GM13976 (cell line): ENCODE measurements around the gene NUBP2.

ENCODE experiments used
- DNase-seq: peaks from one replicate; pipeline ENCODE4 v3.0.0; 2012; ENCODE audit warnings: low spot score
- in situ Hi-C: fragments of 300-500 bp; cut with MboI; formaldehyde crosslinking; loops from one replicate; pipeline ENCODE4 v1.12.0; 2022; ENCODE audit warnings: low sequenced_read_pairs, mixed read lengths, inconsistent platforms; ENCODE audit not compliant: unreplicated experiment
- TF ChIP-seq, protein P1 (sequence below): IDR thresholded peaks from 2 replicates; pipeline ENCODE4 v1.5.1; 2012; ENCODE audit warnings: borderline replicate concordance, mild to moderate bottlenecking; ENCODE audit not compliant: insufficient read depth; ENCODE audit errors: extremely low read depth, missing control alignments, control extremely low read depth

Gene NUBP2

DNA sequence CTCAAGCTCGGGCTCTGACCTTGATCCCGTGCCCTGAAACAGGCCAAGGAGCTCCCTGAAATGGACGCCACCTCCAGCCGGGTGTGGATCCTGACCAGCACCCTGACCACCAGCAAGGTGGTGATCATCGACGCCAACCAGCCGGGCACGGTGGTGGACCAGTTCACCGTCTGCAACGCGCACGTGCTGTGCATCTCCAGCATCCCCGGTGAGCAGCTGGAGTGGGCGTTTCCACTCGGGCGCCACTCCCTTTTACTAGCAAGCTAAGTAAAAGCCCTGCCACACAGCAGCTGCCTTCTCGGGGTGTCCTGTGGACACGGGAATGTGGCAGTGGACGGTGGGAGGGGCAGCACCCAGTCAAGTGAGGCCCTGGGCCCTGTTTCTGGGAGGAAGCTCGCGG is 17.8 kb upstream of the NUBP2 start:
- in situ Hi-C loops: no loop called here

DNA sequence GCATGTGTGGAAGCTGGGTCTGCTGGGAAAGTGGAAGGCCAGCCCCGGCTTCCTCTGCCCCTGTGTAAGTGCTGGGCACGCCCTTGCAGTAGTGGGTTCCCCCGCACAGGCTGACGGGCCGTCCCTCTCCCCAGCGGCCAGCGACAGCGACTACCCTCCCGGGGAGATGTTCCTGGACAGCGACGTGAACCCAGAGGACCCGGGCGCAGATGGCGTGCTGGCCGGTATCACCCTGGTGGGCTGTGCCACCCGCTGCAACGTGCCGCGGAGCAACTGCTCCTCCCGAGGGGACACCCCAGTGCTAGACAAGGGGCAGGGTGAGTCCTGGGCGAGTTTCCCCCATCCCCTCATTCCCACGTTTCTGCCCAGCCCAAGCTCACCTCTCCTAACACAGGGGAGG is 16.9 kb upstream of the NUBP2 start:
- in situ Hi-C loops: no loop called here
- TF ChIP-seq, protein P1, sequence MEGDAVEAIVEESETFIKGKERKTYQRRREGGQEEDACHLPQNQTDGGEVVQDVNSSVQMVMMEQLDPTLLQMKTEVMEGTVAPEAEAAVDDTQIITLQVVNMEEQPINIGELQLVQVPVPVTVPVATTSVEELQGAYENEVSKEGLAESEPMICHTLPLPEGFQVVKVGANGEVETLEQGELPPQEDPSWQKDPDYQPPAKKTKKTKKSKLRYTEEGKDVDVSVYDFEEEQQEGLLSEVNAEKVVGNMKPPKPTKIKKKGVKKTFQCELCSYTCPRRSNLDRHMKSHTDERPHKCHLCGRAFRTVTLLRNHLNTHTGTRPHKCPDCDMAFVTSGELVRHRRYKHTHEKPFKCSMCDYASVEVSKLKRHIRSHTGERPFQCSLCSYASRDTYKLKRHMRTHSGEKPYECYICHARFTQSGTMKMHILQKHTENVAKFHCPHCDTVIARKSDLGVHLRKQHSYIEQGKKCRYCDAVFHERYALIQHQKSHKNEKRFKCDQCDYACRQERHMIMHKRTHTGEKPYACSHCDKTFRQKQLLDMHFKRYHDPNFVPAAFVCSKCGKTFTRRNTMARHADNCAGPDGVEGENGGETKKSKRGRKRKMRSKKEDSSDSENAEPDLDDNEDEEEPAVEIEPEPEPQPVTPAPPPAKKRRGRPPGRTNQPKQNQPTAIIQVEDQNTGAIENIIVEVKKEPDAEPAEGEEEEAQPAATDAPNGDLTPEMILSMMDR: no peak
- no peak for DNase-seq

More for the DNA sequence above, 17.8 kb upstream of the NUBP2 start:
- DNase-seq: no peak
- TF ChIP-seq, protein P1: no peak

DNA sequence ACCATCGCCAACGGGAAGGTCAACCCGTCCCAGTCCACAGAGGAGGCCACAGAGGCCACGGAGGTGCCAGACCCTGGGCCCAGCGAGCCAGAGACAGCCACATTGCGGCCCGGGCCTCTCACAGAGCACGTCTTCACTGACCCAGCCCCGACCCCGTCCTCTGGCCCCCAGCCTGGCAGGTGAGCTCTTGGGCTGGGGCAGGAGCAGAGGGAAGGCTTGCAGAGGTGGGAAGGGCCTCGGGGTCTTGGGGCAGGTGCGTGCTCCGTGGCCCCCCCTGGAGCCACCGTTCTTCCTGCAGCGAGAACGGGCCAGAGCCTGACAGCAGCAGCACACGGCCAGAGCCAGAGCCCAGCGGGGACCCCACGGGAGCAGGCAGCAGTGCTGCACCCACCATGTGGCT is 16.5 kb upstream of the NUBP2 start:
- in situ Hi-C loops: no loop called here
- TF ChIP-seq, protein P1: no peak
- DNase-seq: no peak

DNA sequence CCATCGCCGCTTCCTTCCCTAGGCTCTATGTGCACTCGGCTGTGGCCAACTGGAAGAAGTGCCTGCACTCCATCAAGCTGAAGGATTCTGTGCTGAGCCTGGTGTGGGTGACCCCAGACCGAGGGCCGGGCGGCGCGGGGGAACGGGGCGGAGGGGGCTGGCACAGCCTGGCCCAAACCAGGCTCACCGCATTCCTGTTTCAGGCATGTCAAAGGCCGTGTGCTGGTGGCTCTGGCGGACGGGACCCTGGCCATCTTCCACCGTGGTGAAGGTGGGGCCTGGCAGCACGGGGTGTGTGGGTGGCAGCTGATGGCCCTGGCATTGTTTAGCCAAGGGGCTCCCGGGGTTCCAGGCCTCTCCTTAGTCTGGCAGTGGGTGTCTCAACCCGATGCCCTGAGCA is 16.1 kb upstream of the NUBP2 start:
- no peak for DNase-seq
- in situ Hi-C loops: no loop called here
- TF ChIP-seq, protein P1: no peak

DNA sequence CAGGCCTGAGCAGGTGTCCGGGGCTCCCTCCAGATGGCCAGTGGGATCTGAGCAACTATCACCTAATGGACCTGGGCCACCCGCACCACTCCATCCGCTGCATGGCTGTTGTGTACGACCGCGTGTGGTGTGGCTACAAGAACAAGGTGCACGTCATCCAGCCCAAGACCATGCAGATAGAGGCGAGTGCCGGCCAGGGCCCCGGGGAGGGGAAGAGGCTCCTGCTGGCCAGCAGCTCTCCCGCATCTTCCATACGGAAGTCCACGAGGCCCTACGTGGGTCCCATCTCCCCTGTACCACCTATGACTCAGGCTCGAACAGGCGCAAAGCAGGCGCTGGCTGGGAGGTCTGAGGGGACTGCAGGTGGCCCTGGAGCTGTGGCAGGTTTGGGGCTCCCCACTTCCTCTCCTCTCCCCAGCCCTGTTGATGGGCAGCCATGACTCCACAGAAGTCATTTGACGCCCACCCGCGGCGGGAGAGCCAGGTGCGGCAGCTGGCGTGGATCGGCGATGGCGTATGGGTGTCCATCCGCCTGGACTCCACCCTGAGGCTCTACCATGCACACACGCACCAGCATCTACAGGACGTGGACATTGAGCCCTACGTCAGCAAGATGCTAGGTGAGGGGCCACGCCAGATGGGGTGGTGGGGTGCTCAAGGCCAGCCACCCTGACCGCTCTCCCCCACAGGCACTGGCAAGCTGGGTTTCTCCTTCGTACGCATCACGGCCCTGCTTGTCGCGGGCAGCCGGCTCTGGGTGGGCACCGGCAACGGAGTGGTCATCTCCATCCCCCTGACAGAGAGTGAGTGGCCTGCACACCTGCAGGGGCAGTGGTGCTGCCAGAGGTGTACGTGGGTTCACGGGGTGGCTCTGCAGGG is 15.4 kb upstream of the NUBP2 start:
- in situ Hi-C loops: no loop called here
- TF ChIP-seq, protein P1: no peak

DNA sequence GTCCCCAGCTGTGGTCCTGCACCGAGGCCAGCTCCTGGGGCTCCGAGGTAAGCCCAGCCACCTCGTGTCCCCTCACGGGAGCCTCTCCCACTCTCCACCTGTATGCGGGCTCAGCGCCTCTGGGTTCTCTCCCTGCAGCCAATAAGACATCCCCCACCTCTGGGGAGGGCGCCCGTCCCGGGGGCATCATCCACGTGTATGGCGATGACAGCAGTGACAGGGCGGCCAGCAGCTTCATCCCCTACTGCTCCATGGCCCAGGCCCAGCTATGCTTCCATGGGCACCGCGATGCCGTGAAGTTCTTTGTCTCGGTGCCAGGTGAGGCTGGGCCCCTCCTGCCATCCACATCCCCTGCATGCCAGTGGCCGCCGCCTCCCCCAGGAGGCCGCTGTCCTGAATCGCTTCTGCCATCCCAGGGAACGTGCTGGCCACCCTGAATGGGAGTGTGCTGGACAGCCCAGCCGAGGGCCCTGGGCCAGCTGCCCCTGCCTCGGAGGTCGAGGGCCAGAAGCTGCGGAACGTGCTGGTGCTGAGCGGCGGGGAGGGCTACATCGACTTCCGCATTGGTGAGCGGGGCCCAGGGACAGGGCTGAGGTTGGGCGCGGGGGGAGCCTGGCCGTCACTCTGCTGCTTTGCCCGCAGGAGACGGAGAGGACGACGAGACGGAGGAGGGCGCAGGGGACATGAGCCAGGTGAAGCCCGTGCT is 14.5 kb upstream of the NUBP2 start:
- TF ChIP-seq, protein P1: no peak
- in situ Hi-C loops: no loop called here
- DNase-seq: no peak

More for the DNA sequence above, 15.4 kb upstream of the NUBP2 start:
- no peak for DNase-seq
